ENCODE data around the gene RPTOR. TPM values are rescaled to one million over a fixed set of nuclear protein-coding genes. Genes with fewer than 3 reads are reported as not detected.
A peak's percentile ranks its signal among the peaks of the same experiment; 100 is the strongest.

The RPTOR gene
- total RNA-seq, 2 experiments from 2014 or later = 88.9 to 91.8 TPM

GRCh38 chr17:80789356-80789902 is 244.8 kb downstream of the RPTOR start:
- no peaks in the 10 kb centered on the region for H3K27me3 Mint-ChIP-seq
- peaks cover 66% of the 10 kb centered on the region for H3K36me3 Mint-ChIP-seq (ENCODE audit: low read depth)
- POLR2A ChIA-PET = interaction anchor here (0.8 to 5.1 kb wide), 14 partner anchors 7 to 103 kb away, joined by 3 to 68 read pairs (median 8); no protein-coding TSS in a partner anchor

GRCh38 chr17:80790021-80790765 is 245.6 kb downstream of the RPTOR start:
- H3K36me3 Mint-ChIP-seq (ENCODE audit: low read depth) = peaks cover 68% of the 10 kb centered on the region
- no peaks in the 10 kb centered on the region for H3K27me3 Mint-ChIP-seq
- H3K27ac Mint-ChIP-seq = peak overlapping the region; percentile 97
- ChIA-PET CTCF (interaction anchor here (1.0 to 2.3 kb wide), 7 partner anchors 9 to 109 kb away, joined by 3 to 8 read pairs (median 3); no protein-coding TSS in a partner anchor), POLR2A (interaction anchor here (0.8 to 5.1 kb wide), 18 partner anchors 8 to 305 kb away, joined by 3 to 68 read pairs (median 6); no protein-coding TSS in a partner anchor)
- peaks cover 12% of the 10 kb centered on the region for H3K9me3 Mint-ChIP-seq
- H3K4me1 Mint-ChIP-seq = peaks cover 83% of the 10 kb centered on the region
- peak overlapping the region; percentile 52 for H3K4me3 Mint-ChIP-seq
- DNase-seq = peak; percentile 47

More at GRCh38 chr17:80789356-80789902, 244.8 kb downstream of the RPTOR start:
- DNase-seq = no peak
- peak overlapping the region; percentile 41 for H3K4me3 Mint-ChIP-seq
- CTCF ChIA-PET = interaction anchor here (1.0 to 2.3 kb wide), 5 partner anchors 8 to 67 kb away, joined by 3 to 8 read pairs (median 3); no protein-coding TSS in a partner anchor
- H3K4me1 Mint-ChIP-seq = peaks cover 84% of the 10 kb centered on the region
- peak overlapping the region; percentile 97 for H3K27ac Mint-ChIP-seq
- H3K9me3 Mint-ChIP-seq = peaks cover 12% of the 10 kb centered on the region

GRCh38 chr17:80790981-80791742 is 246.5 kb downstream of the RPTOR start:
- Mint-ChIP-seq H3K4me1 (peaks cover 79% of the 10 kb centered on the region), H3K36me3 (ENCODE audit: low read depth) (peaks cover 69% of the 10 kb centered on the region), H3K27ac (peak overlapping the region; percentile 97), H3K4me3 (peak overlapping the region; percentile 74), H3K9me3 (peaks cover 17% of the 10 kb centered on the region), H3K27me3 (no peaks in the 10 kb centered on the region)
- CTCF ChIA-PET = interaction anchor here (1.1 to 2.3 kb wide), 9 partner anchors 8 to 185 kb away, joined by 3 to 8 read pairs (median 5); no protein-coding TSS in a partner anchor
- no peak for DNase-seq
- POLR2A ChIA-PET = interaction anchor here (0.7 to 5.1 kb wide), 20 partner anchors 9 to 304 kb away, joined by 3 to 68 read pairs (median 5); no protein-coding TSS in a partner anchor

- ChIA-PET POLR2A (interaction anchor here (0.7 to 5.1 kb wide), 16 partner anchors 9 to 115 kb away, joined by 3 to 68 read pairs (median 6); no protein-coding TSS in a partner anchor), CTCF (interaction anchor here (1.2 to 2.1 kb wide), 5 partner anchors 9 to 186 kb away, joined by 4 to 5 read pairs (median 4); no protein-coding TSS in a partner anchor)
- H3K9me3 Mint-ChIP-seq = peaks cover 17% of the 10 kb centered on the region
- DNase-seq = peak; percentile 66
- H3K36me3 Mint-ChIP-seq (ENCODE audit: low read depth) = peaks cover 70% of the 10 kb centered on the region
- H3K4me1 Mint-ChIP-seq = peaks cover 80% of the 10 kb centered on the region
- H3K27ac Mint-ChIP-seq = peak overlapping the region; percentile 97
- H3K4me3 Mint-ChIP-seq = peak overlapping the region; percentile 74
- H3K27me3 Mint-ChIP-seq = no peaks in the 10 kb centered on the region
Measured at GRCh38 chr17:80791758-80792284, 247.2 kb downstream of the RPTOR start.

- no peak for DNase-seq
- Mint-ChIP-seq H3K36me3 (ENCODE audit: low read depth) (peaks cover 67% of the 10 kb centered on the region), H3K4me3 (peak overlapping the region; percentile 74), H3K4me1 (peaks cover 75% of the 10 kb centered on the region), H3K9me3 (peaks cover 13% of the 10 kb centered on the region), H3K27ac (peak overlapping the region; percentile 97), H3K27me3 (no peaks in the 10 kb centered on the region)
- ChIA-PET POLR2A (interaction anchor here (0.9 to 5.1 kb wide), 9 partner anchors 10 to 107 kb away, joined by 3 to 68 read pairs (median 7); no protein-coding TSS in a partner anchor), CTCF (interaction anchor here (1.4 to 2.1 kb wide), 2 partner anchors 9 to 187 kb away, joined by 4 to 5 read pairs; no protein-coding TSS in a partner anchor)
Measured at GRCh38 chr17:80792373-80792781, 247.7 kb downstream of the RPTOR start.

GRCh38 chr17:80793421-80793820 is 248.8 kb downstream of the RPTOR start:
- Mint-ChIP-seq H3K4me3 (no peak overlapping the region), H3K27ac (peak overlapping the region; percentile 27), H3K27me3 (no peaks in the 10 kb centered on the region), H3K36me3 (ENCODE audit: low read depth) (peaks cover 68% of the 10 kb centered on the region), H3K4me1 (peaks cover 66% of the 10 kb centered on the region), H3K9me3 (peaks cover 6% of the 10 kb centered on the region)
- CTCF ChIA-PET = interaction anchor here (0.6 to 1.1 kb wide), 2 partner anchors 39 to 195 kb away, joined by 3 read pairs; no protein-coding TSS in a partner anchor
- DNase-seq = no peak
- POLR2A ChIA-PET = interaction anchor here (0.6 to 5.1 kb wide), 5 partner anchors 11 to 99 kb away, joined by 3 to 68 read pairs (median 7); no protein-coding TSS in a partner anchor

GRCh38 chr17:80793851-80794267 is 249.2 kb downstream of the RPTOR start:
- Mint-ChIP-seq H3K4me3 (no peak overlapping the region), H3K36me3 (ENCODE audit: low read depth) (peaks cover 66% of the 10 kb centered on the region), H3K27ac (no peak overlapping the region), H3K9me3 (peaks cover 5% of the 10 kb centered on the region), H3K27me3 (no peaks in the 10 kb centered on the region), H3K4me1 (peaks cover 61% of the 10 kb centered on the region)
- ChIA-PET CTCF (interaction anchor here (0.6 to 1.1 kb wide), 2 partner anchors 38 to 195 kb away, joined by 3 read pairs; no protein-coding TSS in a partner anchor), POLR2A (interaction anchor here (0.6 to 5.1 kb wide), 3 partner anchors 12 to 99 kb away, joined by 3 to 68 read pairs (median 36); no protein-coding TSS in a partner anchor)
- no peak for DNase-seq

GRCh38 chr17:80794281-80795089 is 249.8 kb downstream of the RPTOR start:
- H3K9me3 Mint-ChIP-seq = peaks cover 5% of the 10 kb centered on the region
- H3K4me3 Mint-ChIP-seq = no peak overlapping the region
- DNase-seq = no peak
- H3K27ac Mint-ChIP-seq = peak overlapping the region; percentile 32
- CTCF ChIA-PET = interaction anchor here (1.1 kb wide), 1 partner anchor 37 kb away, joined by 3 read pairs; no protein-coding TSS in a partner anchor
- no peaks in the 10 kb centered on the region for H3K27me3 Mint-ChIP-seq
- peaks cover 64% of the 10 kb centered on the region for H3K36me3 Mint-ChIP-seq (ENCODE audit: low read depth)
- H3K4me1 Mint-ChIP-seq = peaks cover 55% of the 10 kb centered on the region
- POLR2A ChIA-PET = interaction anchor here (1.0 to 5.1 kb wide), 3 partner anchors 12 to 99 kb away, joined by 3 to 68 read pairs (median 36); no protein-coding TSS in a partner anchor

GRCh38 chr17:80795090-80795580 is 250.5 kb downstream of the RPTOR start:
- Mint-ChIP-seq H3K27ac (peak overlapping the region; percentile 32), H3K27me3 (no peaks in the 10 kb centered on the region), H3K4me1 (peaks cover 49% of the 10 kb centered on the region), H3K9me3 (peaks cover 5% of the 10 kb centered on the region), H3K36me3 (ENCODE audit: low read depth) (peaks cover 58% of the 10 kb centered on the region), H3K4me3 (no peak overlapping the region)
- POLR2A ChIA-PET = interaction anchor here (1.0 kb wide), 1 partner anchor 98 kb away, joined by 3 read pairs; no protein-coding TSS in a partner anchor
- no peak for DNase-seq
- CTCF ChIA-PET = interaction anchor here (2.0 kb wide), 1 partner anchor 104 kb away, joined by 4 read pairs; no protein-coding TSS in a partner anchor

GRCh38 chr17:80795754-80796153 is 251.1 kb downstream of the RPTOR start:
- H3K36me3 Mint-ChIP-seq (ENCODE audit: low read depth) = peaks cover 54% of the 10 kb centered on the region
- CTCF ChIA-PET = interaction anchor here (2.0 kb wide), 1 partner anchor 104 kb away, joined by 4 read pairs; no protein-coding TSS in a partner anchor

More at GRCh38 chr17:80795754-80796153, 251.1 kb downstream of the RPTOR start:
- Mint-ChIP-seq H3K27me3 (no peaks in the 10 kb centered on the region), H3K27ac (peak overlapping the region; percentile 21), H3K4me1 (peaks cover 42% of the 10 kb centered on the region), H3K4me3 (no peak overlapping the region), H3K9me3 (peaks cover 5% of the 10 kb centered on the region)
- POLR2A ChIA-PET = interaction anchor here (0.7 to 1.0 kb wide), 2 partner anchors 37 to 97 kb away, joined by 3 read pairs; no protein-coding TSS in a partner anchor
- DNase-seq = no peak

All from activated CD4-positive, alpha-beta memory T cell treated with anti-CD3 and anti-CD28 coated beads, Interleukin-2, amount 10 ng/mL, durations not matched to agents 7 days and 5 days (primary cell).